ENCODE data around the gene HCAR1.

GRCh38 chr12:122722387-122722786 is 8.3 kb downstream of the HCAR1 start:
- TF ChIP-seq, protein P1, sequence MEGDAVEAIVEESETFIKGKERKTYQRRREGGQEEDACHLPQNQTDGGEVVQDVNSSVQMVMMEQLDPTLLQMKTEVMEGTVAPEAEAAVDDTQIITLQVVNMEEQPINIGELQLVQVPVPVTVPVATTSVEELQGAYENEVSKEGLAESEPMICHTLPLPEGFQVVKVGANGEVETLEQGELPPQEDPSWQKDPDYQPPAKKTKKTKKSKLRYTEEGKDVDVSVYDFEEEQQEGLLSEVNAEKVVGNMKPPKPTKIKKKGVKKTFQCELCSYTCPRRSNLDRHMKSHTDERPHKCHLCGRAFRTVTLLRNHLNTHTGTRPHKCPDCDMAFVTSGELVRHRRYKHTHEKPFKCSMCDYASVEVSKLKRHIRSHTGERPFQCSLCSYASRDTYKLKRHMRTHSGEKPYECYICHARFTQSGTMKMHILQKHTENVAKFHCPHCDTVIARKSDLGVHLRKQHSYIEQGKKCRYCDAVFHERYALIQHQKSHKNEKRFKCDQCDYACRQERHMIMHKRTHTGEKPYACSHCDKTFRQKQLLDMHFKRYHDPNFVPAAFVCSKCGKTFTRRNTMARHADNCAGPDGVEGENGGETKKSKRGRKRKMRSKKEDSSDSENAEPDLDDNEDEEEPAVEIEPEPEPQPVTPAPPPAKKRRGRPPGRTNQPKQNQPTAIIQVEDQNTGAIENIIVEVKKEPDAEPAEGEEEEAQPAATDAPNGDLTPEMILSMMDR (IDR thresholded peaks at IDR 0.05; ENCODE audit: insufficient read depth, low read length): no peak
- TF ChIP-seq SPI1 (IDR thresholded peaks at IDR 0.05; ENCODE audit: borderline replicate concordance, low read depth) (peak; percentile 76; the same call in 1 of the 2 replicates), POLR2AphosphoS5 (IDR thresholded peaks at IDR 0.05; ENCODE audit: low read depth) (no peak)

All from HL-60 (cell line).